WTC11 (cell line): ENCODE measurements around the gene GPATCH8. TPM values are rescaled to one million over a fixed set of nuclear protein-coding genes. Genes with fewer than 3 reads are reported as not detected.

Experiments used
- ATAC-seq: fragments of 200-7000 bp; cut with Tn5 transposase; 2 replicates; pipeline ENCODE4 v1.10.0; 2021; ENCODE audit warnings: mild to moderate bottlenecking, moderate library complexity
- CTCF ChIA-PET: fragments of 300-600 bp; sonication (Branson Sonifier 250); formaldehyde crosslinking; loops from one replicate; lab custom pipeline; 2021; ENCODE audit warnings: antibody characterized with exemption; lab: Charles Lee
- POLR2A ChIA-PET: fragments of 350-600 bp; sonication (Branson Sonifier 250); formaldehyde crosslinking; loops from one replicate; lab custom pipeline; 2021; ENCODE audit warnings: antibody characterized with exemption; lab: Charles Lee
- DNase-seq: peaks from one replicate; pipeline ENCODE4 v3.0.0; 2021; ENCODE audit warnings: low spot score
- H3K27ac Mint-ChIP-seq: 2 replicates; pipeline ENCODE4 v1.8.0; 2021; ENCODE audit warnings: mixed read lengths
- H3K27me3 Mint-ChIP-seq: 2 replicates; pipeline ENCODE4 v1.8.0; 2021; ENCODE audit warnings: low read depth, mild to moderate bottlenecking, moderate library complexity, mixed read lengths
- H3K36me3 Mint-ChIP-seq: 2 replicates; pipeline ENCODE4 v1.8.0; 2021; ENCODE audit warnings: mixed read lengths
- H3K4me1 Mint-ChIP-seq: 2 replicates; pipeline ENCODE4 v1.8.0; 2022; ENCODE audit warnings: mixed read lengths
- H3K4me3 Mint-ChIP-seq: 2 replicates; pipeline ENCODE4 v1.8.0; 2021; ENCODE audit warnings: mild to moderate bottlenecking, moderate library complexity, mixed read lengths
- H3K9me3 Mint-ChIP-seq: 2 replicates; pipeline ENCODE4 v1.8.0; 2021; ENCODE audit warnings: mixed read lengths
- ATF1 ChIP-seq: sonication (generic); formaldehyde crosslinking; IDR thresholded peaks from 2 replicates; pipeline ENCODE4 v1.8.1; 2023; ENCODE audit warnings: mild to moderate bottlenecking, moderate library complexity, missing genetic modification reagents
- CREM ChIP-seq: sonication (generic); formaldehyde crosslinking; IDR thresholded peaks from 2 replicates; pipeline ENCODE4 v1.8.1; 2022; ENCODE audit warnings: mild to moderate bottlenecking, missing genetic modification reagents, moderate library complexity
- EMX1 ChIP-seq: fragments of 250-450 bp; sonication (Bioruptor Pico); IDR thresholded peaks from 2 replicates; pipeline ENCODE4 v1.8.0; 2021; ENCODE audit warnings: mild to moderate bottlenecking
- FOXK1 ChIP-seq: sonication (generic); formaldehyde crosslinking; IDR thresholded peaks from 2 replicates; pipeline ENCODE4 v1.8.0; 2022; ENCODE audit warnings: mild to moderate bottlenecking, moderate library complexity, missing genetic modification reagents
- GABPB1 ChIP-seq: sonication (generic); formaldehyde crosslinking; IDR thresholded peaks from 2 replicates; pipeline ENCODE4 v1.8.1; 2023; ENCODE audit warnings: mild to moderate bottlenecking, missing genetic modification reagents
- NFYB ChIP-seq: sonication (generic); formaldehyde crosslinking; conservative IDR thresholded peaks from 2 replicates; pipeline ENCODE4 v1.8.0; 2022; ENCODE audit warnings: low read depth, missing genetic modification reagents
- RELA ChIP-seq: sonication (generic); formaldehyde crosslinking; IDR thresholded peaks from 2 replicates; pipeline ENCODE4 v1.8.1; 2022; ENCODE audit warnings: missing genetic modification reagents, mild to moderate bottlenecking, borderline replicate concordance
- SP1 ChIP-seq: sonication (generic); formaldehyde crosslinking; conservative IDR thresholded peaks from 2 replicates; pipeline ENCODE4 v1.8.1; 2022; ENCODE audit warnings: missing genetic modification reagents
- ZBTB21 ChIP-seq: sonication (generic); formaldehyde crosslinking; IDR thresholded peaks from 2 replicates; pipeline ENCODE4 v1.8.1; 2023; ENCODE audit warnings: mild to moderate bottlenecking, missing genetic modification reagents, borderline replicate concordance
- ZNF138 ChIP-seq: sonication (generic); formaldehyde crosslinking; conservative IDR thresholded peaks from 2 replicates; pipeline ENCODE4 v1.8.1; 2022; ENCODE audit warnings: mild to moderate bottlenecking, moderate library complexity, missing genetic modification reagents
- ZNF263 ChIP-seq: sonication (generic); formaldehyde crosslinking; IDR thresholded peaks from 2 replicates; pipeline ENCODE4 v1.8.1; 2022; ENCODE audit warnings: low read depth, mild to moderate bottlenecking, moderate library complexity, missing genetic modification reagents
- total RNA-seq: library from RNA; stranded (reverse); gene quantifications from 3 replicates; pipeline ENCODE4 v1.2.3, GENCODE V29; 2021
- TF ChIP-seq, protein P1 (sequence below): fragments of 250-450 bp; sonication (Bioruptor Pico); conservative IDR thresholded peaks from 2 replicates; pipeline ENCODE4 v1.9.0; 2021; ENCODE audit warnings: mild to moderate bottlenecking
- TF ChIP-seq, protein P2 (sequence below): sonication (generic); formaldehyde crosslinking; IDR thresholded peaks from 2 replicates; pipeline ENCODE4 v1.8.1; 2023; ENCODE audit warnings: mild to moderate bottlenecking, moderate library complexity, missing genetic modification reagents
- TF ChIP-seq, protein P3 (sequence below): sonication (generic); formaldehyde crosslinking; IDR thresholded peaks from 2 replicates; pipeline ENCODE4 v1.8.1; 2023; ENCODE audit warnings: mild to moderate bottlenecking, missing genetic modification reagents, moderate library complexity
- TF ChIP-seq, protein P4 (sequence below): fragments of 250-450 bp; sonication (Bioruptor Pico); IDR thresholded peaks from 2 replicates; pipeline ENCODE4 v1.9.0; 2021; ENCODE audit warnings: mild to moderate bottlenecking
- TF ChIP-seq, protein P5 (sequence below): sonication (generic); formaldehyde crosslinking; IDR thresholded peaks from 2 replicates; pipeline ENCODE4 v1.8.0; 2022; ENCODE audit warnings: mild to moderate bottlenecking, missing genetic modification reagents
- TF ChIP-seq, protein P6 (sequence below): fragments of 200-600 bp; IDR thresholded peaks from 2 replicates; pipeline ENCODE4 v1.8.0; 2022; ENCODE audit warnings: antibody characterized with exemption

The GPATCH8 gene
- total RNA-seq, 1 experiment from 2014 or later: 51.9 TPM

DNA sequence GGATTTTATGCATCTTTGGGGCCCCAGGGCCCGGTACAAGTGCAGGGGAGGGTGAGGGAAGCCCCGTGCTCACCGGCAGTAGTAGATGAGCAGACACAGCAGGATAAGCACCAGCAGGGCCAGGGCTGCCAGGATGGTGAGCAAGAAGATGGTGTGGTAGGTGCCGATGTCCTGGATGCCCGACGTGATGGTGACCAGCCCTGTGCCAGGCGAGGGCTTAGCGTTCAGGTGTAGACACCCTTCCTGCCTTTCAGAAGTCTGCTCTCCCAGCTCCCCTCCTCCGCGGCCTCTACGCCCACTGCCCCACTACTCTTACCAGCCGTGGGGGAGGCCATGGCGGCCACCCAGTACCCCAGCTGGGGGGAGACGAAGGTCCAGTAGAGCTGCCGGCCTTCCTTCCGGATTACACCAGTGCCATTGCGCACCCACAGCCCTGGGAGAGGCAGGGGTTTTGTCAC lies 147.5 kb downstream of the GPATCH8 start:
- TF ChIP-seq RELA (CRISPR knock-in tag) (peak; percentile 61; the same call in 1 of the 2 replicates), ATF1 (CRISPR knock-in tag) (0 out of 2 replicates have a peak, but pooled peaks have one; percentile 27)
- TF ChIP-seq, protein P1, sequence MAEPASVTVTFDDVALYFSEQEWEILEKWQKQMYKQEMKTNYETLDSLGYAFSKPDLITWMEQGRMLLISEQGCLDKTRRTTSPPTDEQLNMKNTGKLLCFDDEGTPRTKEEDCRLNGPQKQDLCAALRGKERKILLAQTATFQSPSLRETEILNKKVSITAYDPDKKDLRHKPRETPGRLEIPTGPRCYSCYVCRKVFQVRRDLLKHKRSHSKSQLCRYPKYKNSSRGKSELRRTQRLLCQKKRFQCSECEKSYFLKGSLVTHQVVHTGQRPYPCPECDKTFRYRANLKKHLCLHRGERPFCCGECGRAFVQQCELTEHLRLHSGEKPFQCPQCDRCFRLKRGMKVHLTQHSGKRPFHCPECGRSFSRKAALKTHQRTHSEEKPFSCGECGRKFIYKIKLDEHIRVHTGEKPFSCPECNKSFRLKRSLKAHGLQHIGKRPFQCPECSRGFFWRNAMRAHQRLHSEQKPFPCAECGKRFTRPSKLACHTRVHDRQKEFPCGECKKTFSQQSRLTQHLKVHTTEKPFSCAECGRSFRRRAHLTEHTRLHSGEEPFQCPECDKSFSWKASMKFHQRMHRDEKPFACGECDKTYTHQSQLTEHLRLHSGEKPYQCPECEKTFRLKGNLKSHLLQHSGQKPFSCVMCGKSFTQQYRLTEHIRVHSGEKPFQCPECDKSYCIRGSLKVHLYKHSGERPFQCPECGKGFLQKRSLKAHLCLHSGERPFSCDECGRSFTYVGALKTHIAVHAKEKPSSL (CRISPR knock-in tag): no peak
- Mint-ChIP-seq H3K36me3 (no peaks in the 10 kb centered on the region), H3K27ac (no peak overlapping the region), H3K9me3 (no peaks in the 10 kb centered on the region), H3K27me3 (peaks cover 3% of the 10 kb centered on the region; the same call in 1 of the 2 replicates), H3K4me1 (peaks cover 14% of the 10 kb centered on the region), H3K4me3 (no peak overlapping the region)
- DNase-seq: no peak
- ATAC-seq: no peak
- POLR2A ChIA-PET: interaction anchor here (1.8 kb wide), 1 partner anchor 10 kb away, joined by 6 read pairs; the partner anchor contains the start of gene GRN
- CTCF ChIA-PET: interaction anchor here (0.5 to 7.8 kb wide), 22 partner anchors 7 to 335 kb away, joined by 3 to 102 read pairs (median 15); partner anchors contain the start of genes ATXN7L3, FAM171A2, GRN and HDAC5

DNA sequence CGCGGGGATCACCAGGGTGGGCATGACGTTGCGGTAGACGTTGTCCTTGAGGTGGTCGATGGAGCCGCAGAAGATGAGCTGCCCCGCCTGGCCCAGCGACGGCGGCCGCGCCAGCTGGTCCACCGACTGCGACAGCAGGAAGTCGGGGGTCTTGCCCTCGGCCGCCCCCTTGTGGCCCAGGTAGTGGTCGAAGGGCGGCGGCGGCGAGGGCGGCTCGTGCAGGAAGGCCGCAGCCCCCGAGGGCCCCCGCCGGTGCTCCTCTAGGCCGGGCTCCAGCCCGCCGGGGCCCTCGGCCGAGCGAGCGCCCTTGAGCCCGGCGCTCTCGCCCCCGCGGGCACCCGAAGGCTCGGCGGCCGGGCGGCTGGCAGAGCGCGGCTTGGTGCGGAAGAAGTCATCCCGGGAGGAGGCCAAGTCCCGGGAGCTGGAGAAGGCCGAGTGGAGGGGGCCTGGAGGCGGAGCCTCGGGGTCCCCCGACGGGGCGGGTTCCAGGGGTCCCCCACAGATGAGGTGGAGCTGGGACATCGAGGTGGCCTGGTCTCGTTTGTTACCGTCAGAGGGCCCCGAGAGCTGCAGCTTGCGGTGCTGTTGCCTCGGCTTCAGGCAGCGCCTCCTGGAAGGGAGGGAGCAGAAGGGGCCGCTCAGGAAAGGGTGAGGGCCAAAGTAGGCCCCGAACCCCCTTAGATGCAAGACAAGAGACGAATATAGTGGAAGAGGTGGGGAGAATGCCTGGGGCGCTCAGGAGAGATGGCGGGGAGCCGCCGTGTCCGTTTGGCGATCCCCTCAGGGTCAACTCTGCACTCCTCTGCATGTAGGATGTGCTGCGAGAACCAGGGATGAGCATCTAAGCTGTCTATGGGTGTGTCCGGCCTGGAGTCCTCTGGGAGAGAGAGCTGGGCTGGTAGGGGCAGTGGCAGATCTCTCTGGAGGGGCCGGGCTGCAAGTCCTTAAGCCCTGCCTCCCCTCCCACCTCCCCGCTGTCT lies 148.3 kb downstream of the GPATCH8 start:
- H3K9me3 Mint-ChIP-seq: no peaks in the 10 kb centered on the region
- peak overlapping the region; percentile 64 for H3K4me3 Mint-ChIP-seq
- TF ChIP-seq NFYB (CRISPR knock-in tag) (no peak), SP1 (CRISPR knock-in tag) (peak; percentile 52), EMX1 (no peak), CREM (CRISPR knock-in tag) (no peak), GABPB1 (peak; percentile 29; the same call in 1 of the 2 replicates), ZNF263 (peak; percentile 55), ZBTB21 (peak; percentile 17; the same call in 1 of the 2 replicates), FOXK1 (CRISPR knock-in tag) (peak; percentile 47; the same call in 1 of the 2 replicates), ZNF138 (CRISPR knock-in tag) (no peak)
- TF ChIP-seq, protein P2, sequence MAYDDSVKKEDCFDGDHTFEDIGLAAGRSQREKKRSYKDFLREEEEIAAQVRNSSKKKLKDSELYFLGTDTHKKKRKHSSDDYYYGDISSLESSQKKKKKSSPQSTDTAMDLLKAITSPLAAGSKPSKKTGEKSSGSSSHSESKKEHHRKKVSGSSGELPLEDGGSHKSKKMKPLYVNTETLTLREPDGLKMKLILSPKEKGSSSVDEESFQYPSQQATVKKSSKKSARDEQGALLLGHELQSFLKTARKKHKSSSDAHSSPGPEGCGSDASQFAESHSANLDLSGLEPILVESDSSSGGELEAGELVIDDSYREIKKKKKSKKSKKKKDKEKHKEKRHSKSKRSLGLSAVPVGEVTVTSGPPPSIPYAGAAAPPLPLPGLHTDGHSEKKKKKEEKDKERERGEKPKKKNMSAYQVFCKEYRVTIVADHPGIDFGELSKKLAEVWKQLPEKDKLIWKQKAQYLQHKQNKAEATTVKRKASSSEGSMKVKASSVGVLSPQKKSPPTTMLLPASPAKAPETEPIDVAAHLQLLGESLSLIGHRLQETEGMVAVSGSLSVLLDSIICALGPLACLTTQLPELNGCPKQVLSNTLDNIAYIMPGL (CRISPR knock-in tag): 0 out of 2 replicates have a peak, but pooled peaks have one; percentile 59
- TF ChIP-seq, protein P3, sequence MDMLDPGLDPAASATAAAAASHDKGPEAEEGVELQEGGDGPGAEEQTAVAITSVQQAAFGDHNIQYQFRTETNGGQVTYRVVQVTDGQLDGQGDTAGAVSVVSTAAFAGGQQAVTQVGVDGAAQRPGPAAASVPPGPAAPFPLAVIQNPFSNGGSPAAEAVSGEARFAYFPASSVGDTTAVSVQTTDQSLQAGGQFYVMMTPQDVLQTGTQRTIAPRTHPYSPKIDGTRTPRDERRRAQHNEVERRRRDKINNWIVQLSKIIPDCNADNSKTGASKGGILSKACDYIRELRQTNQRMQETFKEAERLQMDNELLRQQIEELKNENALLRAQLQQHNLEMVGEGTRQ (CRISPR knock-in tag): peak; percentile 44; the same call in 1 of the 2 replicates
- TF ChIP-seq, protein P4, sequence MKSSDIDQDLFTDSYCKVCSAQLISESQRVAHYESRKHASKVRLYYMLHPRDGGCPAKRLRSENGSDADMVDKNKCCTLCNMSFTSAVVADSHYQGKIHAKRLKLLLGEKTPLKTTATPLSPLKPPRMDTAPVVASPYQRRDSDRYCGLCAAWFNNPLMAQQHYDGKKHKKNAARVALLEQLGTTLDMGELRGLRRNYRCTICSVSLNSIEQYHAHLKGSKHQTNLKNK (CRISPR knock-in tag): no peak
- TF ChIP-seq, protein P5, sequence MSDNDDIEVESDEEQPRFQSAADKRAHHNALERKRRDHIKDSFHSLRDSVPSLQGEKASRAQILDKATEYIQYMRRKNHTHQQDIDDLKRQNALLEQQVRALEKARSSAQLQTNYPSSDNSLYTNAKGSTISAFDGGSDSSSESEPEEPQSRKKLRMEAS: 0 out of 2 replicates have a peak, but pooled peaks have one; percentile 34
- TF ChIP-seq, protein P6, sequence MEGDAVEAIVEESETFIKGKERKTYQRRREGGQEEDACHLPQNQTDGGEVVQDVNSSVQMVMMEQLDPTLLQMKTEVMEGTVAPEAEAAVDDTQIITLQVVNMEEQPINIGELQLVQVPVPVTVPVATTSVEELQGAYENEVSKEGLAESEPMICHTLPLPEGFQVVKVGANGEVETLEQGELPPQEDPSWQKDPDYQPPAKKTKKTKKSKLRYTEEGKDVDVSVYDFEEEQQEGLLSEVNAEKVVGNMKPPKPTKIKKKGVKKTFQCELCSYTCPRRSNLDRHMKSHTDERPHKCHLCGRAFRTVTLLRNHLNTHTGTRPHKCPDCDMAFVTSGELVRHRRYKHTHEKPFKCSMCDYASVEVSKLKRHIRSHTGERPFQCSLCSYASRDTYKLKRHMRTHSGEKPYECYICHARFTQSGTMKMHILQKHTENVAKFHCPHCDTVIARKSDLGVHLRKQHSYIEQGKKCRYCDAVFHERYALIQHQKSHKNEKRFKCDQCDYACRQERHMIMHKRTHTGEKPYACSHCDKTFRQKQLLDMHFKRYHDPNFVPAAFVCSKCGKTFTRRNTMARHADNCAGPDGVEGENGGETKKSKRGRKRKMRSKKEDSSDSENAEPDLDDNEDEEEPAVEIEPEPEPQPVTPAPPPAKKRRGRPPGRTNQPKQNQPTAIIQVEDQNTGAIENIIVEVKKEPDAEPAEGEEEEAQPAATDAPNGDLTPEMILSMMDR: peak; percentile 84
- ATAC-seq (peak; percentile 56), DNase-seq (peak; percentile 90)
- no peaks in the 10 kb centered on the region for H3K36me3 Mint-ChIP-seq
- POLR2A ChIA-PET: interaction anchor here (1.0 to 1.8 kb wide), 8 partner anchors 8 to 145 kb away, joined by 3 to 6 read pairs (median 4); partner anchors contain the start of genes FAM171A2, GRN and UBTF
- H3K4me1 Mint-ChIP-seq: peaks cover 9% of the 10 kb centered on the region
- peaks cover 3% of the 10 kb centered on the region; the same call in 1 of the 2 replicates for H3K27me3 Mint-ChIP-seq
- H3K27ac Mint-ChIP-seq: no peak overlapping the region
- CTCF ChIA-PET: interaction anchor here (0.5 to 7.8 kb wide), 44 partner anchors 8 to 349 kb away, joined by 3 to 102 read pairs (median 6); partner anchors contain the start of genes ATXN7L3, FAM171A2, GRN and HDAC5
